ENCODE data around the gene FAM83B.
"Not testable (repeated sequence)": the region's sequence is repeated elsewhere in the genome, so short reads cannot be mapped to it uniquely, and the experiment has no call there.

Gene FAM83B

GRCh38 chr6:54898767-54899166, 52.2 kb downstream of the FAM83B start:
- DNase-seq, result no peak

GRCh38 chr6:54899442-54899841, 52.9 kb downstream of the FAM83B start:
- no peak for DNase-seq

GRCh38 chr6:54899986-54900385, 53.4 kb downstream of the FAM83B start:
- DNase-seq, result no peak

- no peak for DNase-seq
These were observed 54.1 kb downstream of the FAM83B start for GRCh38 chr6:54900666-54901065.

- no peak for DNase-seq
These were observed 57.3 kb downstream of the FAM83B start for GRCh38 chr6:54903884-54904283.

GRCh38 chr6:54907355-54907754, 60.8 kb downstream of the FAM83B start:
- DNase-seq, result no peak

GRCh38 chr6:54909184-54909583, 62.6 kb downstream of the FAM83B start:
- no peak for DNase-seq

GRCh38 chr6:54910431-54910884, 63.9 kb downstream of the FAM83B start:
- no peak for DNase-seq

GRCh38 chr6:54910921-54911320, 64.3 kb downstream of the FAM83B start:
- DNase-seq, result no peak

- DNase-seq, result no peak
These were observed 66.6 kb downstream of the FAM83B start for GRCh38 chr6:54913211-54913610.

GRCh38 chr6:54916858-54917257, 70.3 kb downstream of the FAM83B start:
- no peak for DNase-seq

GRCh38 chr6:54920628-54921027, 74.1 kb downstream of the FAM83B start:
- DNase-seq, result no peak

- DNase-seq, result no peak
These were observed 75.3 kb downstream of the FAM83B start for GRCh38 chr6:54921891-54922290.

- DNase-seq, result no peak
These were observed 82.8 kb downstream of the FAM83B start for GRCh38 chr6:54929245-54929909.

GRCh38 chr6:54932622-54933021, 86.1 kb downstream of the FAM83B start:
- no peak for DNase-seq

- no peak for DNase-seq
These were observed 89.2 kb downstream of the FAM83B start for GRCh38 chr6:54935739-54936138.

- no peak for DNase-seq
These were observed 90.8 kb downstream of the FAM83B start for GRCh38 chr6:54937371-54937770.

- DNase-seq, result no peak
These were observed 111.1 kb downstream of the FAM83B start for GRCh38 chr6:54957698-54958097.

- DNase-seq, result no peak
These were observed 111.9 kb downstream of the FAM83B start for GRCh38 chr6:54958446-54958845.

GRCh38 chr6:54959820-54960219, 113.2 kb downstream of the FAM83B start:
- no peak for DNase-seq

GRCh38 chr6:54961372-54961771, 114.8 kb downstream of the FAM83B start:
- DNase-seq, result not testable (repeated sequence)

- DNase-seq, result no peak
These were observed 123.8 kb downstream of the FAM83B start for GRCh38 chr6:54970337-54970736.

- DNase-seq, result no peak
These were observed 125.3 kb downstream of the FAM83B start for GRCh38 chr6:54971825-54972224.

GRCh38 chr6:54979161-54979560, 132.6 kb downstream of the FAM83B start:
- DNase-seq, result not testable (repeated sequence)
